ENCODE measurements around the gene NFATC3.

The NFATC3 gene

GRCh38 chr16:68272507-68273209 is 187.5 kb downstream of the NFATC3 start:
- DNase-seq (ENCODE audit: low read depth in 2 of 2), result no peak

DNA sequence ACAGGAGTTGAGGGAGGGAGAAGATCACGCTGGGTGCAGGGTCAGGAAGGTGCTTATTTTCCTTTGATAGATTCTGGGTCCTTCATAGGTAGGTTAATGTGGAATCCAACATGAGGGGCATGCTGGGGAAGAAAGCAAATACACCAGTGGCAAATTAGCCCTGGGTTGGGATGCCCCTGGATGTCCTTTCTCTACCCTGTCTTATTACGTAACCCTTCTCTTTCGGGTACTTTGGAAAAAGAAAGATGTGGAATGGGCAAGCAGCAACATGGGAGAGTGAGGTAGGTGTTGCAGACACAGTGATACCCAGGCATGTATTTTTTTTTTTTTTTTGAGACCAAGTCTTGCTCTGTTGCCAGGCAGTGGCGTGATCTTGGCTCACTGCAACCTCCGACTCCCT is 188.3 kb downstream of the NFATC3 start:
- no peak for DNase-seq (ENCODE audit: low read depth in 2 of 2)

DNA sequence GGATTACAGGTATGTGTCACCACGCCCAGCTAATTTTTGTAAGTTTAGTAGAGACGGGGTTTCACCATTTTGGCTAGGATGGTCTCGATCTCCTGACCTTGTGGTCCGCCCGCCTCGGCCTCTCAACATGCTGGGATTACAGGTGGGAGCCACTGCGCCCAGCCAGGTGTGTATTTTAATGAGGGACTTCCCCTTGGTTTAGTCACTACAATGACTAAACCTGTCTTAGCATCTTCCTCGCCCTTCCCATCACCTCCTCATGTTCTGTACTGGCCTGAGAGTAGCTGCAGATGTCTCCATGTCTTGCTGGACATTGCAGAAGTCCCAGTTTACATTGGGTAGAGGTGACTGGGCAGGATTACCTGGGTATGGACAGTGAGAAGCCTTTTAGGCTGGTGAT is 188.7 kb downstream of the NFATC3 start:
- DNase-seq (ENCODE audit: low read depth in 2 of 2), result no peak

DNA sequence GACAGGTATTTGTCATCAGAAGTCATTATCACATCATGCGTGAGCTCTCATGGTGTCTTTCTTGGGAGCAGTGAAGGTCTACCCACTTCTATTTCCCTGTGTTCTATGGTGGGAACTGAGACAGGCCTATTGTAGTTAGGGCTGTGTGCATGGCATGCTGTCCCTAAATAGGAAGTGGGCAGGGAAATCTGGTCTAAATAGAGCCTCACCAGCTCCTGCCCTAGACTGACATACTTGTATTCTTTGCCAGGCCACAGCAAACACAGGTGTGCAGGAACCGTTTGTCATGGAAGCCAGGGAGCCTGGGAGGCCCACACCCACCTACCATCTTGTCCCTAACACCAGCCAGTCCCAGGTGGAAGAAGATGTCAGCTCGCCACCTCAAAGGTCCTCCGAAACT is 189.3 kb downstream of the NFATC3 start:
- DNase-seq (ENCODE audit: low read depth in 2 of 2), result no peak

GRCh38 chr16:68275611-68276191 is 190.5 kb downstream of the NFATC3 start:
- DNase-seq (ENCODE audit: low read depth in 2 of 2), result no peak

DNA sequence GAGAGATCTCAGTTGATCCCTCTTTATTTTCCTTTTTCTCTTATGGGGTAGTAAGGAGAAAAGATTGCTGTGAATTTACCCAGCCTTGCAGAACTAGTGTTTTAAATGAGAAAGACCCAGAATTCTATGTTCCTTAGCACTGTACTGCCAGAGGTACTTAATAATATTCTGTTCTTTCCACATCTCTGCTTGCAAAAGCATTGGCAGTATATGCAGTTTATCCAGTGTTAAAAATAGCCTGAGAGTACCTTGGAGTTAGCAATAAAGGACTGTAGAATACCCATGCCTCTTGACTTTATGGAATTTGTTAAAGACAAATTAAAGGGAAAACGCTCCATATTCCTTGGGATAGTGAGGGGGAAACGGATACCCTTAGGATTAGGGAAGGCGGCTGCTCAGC is 191.1 kb downstream of the NFATC3 start:
- DNase-seq (ENCODE audit: low read depth in 2 of 2), result no peak
